BJ (cell line): ENCODE data around the gene MYOF. TPM values are rescaled to one million over a fixed set of nuclear protein-coding genes. Genes with fewer than 3 reads are reported as not detected.

Source experiments
- CTCF ChIA-PET: fragments of 350-600 bp; formaldehyde crosslinking; extraction: SDS; loops from one replicate; lab custom pipeline; 2021; ENCODE audit warnings: antibody characterized with exemption, inconsistent platforms; lab: Yijun Ruan, JAX
- POLR2A ChIA-PET: fragments of 300-600 bp; sonication (Branson Sonifier 250); formaldehyde crosslinking; extraction: SDS; loops from one replicate; lab custom pipeline; 2021; ENCODE audit warnings: antibody characterized with exemption; lab: Charles Lee
- DNase-seq: peaks from one replicate; pipeline ENCODE4 v3.0.0-alpha.2; 2011; ENCODE audit warnings: low read depth
- H3K27me3 ChIP-seq: 2 replicates; pipeline ENCODE4 v1.6.0; 2011; ENCODE audit warnings: low read length; ENCODE audit not compliant: control insufficient read depth, insufficient read depth
- H3K36me3 ChIP-seq: 2 replicates; pipeline ENCODE4 v1.5.1; 2011; ENCODE audit warnings: low read length; ENCODE audit not compliant: control insufficient read depth, insufficient read depth
- H3K4me3 ChIP-seq: 2 replicates; pipeline ENCODE4 v1.5.1; 2011; ENCODE audit warnings: low read depth, mild to moderate bottlenecking, control low read depth, low read length
- CTCF ChIP-seq: IDR thresholded peaks from 2 replicates; pipeline ENCODE4 v1.5.1; 2011; ENCODE audit warnings: low read depth, mild to moderate bottlenecking, control low read depth, inconsistent platforms, low read length, moderate library complexity; ENCODE audit not compliant: insufficient read depth
- polyA plus RNA-seq: library from polyadenylated mRNA; depleted of rRNA; stranded (reverse); fragments of >200 nt; gene quantifications from 2 replicates; pipeline ENCODE4 v1.2.3, GENCODE V29; 2011; rRNA removed
- small RNA-seq: library from RNA; depleted of rRNA; stranded (forward); fragments of <200 nt; gene quantifications from one replicate; pipeline ENCODE3, GENCODE V24; 2012; ENCODE audit warnings: low replicate concordance, low read depth; ENCODE audit not compliant: insufficient read length

The MYOF gene
- polyA plus RNA-seq, 1 experiment = 355 TPM

GRCh38 chr10:93266858-93267257 lies 215.3 kb downstream of the MYOF start:
- no peak for DNase-seq
- ChIA-PET CTCF (no interaction called here), POLR2A (no interaction called here)
- no peaks in the 10 kb centered on the region for H3K36me3 ChIP-seq
- no peak for TF ChIP-seq CTCF
- H3K27me3 ChIP-seq = peaks cover 2% of the 10 kb centered on the region; the same call in 1 of the 2 replicates
- H3K4me3 ChIP-seq = no peak overlapping the region

- no peaks in the 10 kb centered on the region for H3K36me3 ChIP-seq
- ChIA-PET POLR2A (no interaction called here), CTCF (interaction anchor here (0.7 to 0.8 kb wide), 2 partner anchors 18 to 19 kb away, joined by 3 read pairs; no protein-coding TSS in a partner anchor)
- no peak for DNase-seq
- H3K4me3 ChIP-seq = no peak overlapping the region
- H3K27me3 ChIP-seq = peaks cover 3% of the 10 kb centered on the region; the same call in 1 of the 2 replicates
- no peak for TF ChIP-seq CTCF
Measured at GRCh38 chr10:93261961-93262610, 220.0 kb downstream of the MYOF start.

- no peak for TF ChIP-seq CTCF
- CTCF ChIA-PET = interaction anchor here (0.7 kb wide), 1 partner anchor 145 kb away, joined by 3 read pairs; no protein-coding TSS in a partner anchor
- POLR2A ChIA-PET = no interaction called here
Measured at GRCh38 chr10:93261089-93261488, 221.0 kb downstream of the MYOF start.

GRCh38 chr10:93259126-93259525 lies 223.0 kb downstream of the MYOF start:
- H3K36me3 ChIP-seq = no peaks in the 10 kb centered on the region
- no peak overlapping the region for H3K4me3 ChIP-seq
- DNase-seq = no peak
- POLR2A ChIA-PET = no interaction called here
- no peak for TF ChIP-seq CTCF
- CTCF ChIA-PET = no interaction called here
- peaks cover 1% of the 10 kb centered on the region; the same call in 1 of the 2 replicates for H3K27me3 ChIP-seq

More at GRCh38 chr10:93261089-93261488, 221.0 kb downstream of the MYOF start:
- no peak for DNase-seq
- Histone ChIP-seq H3K27me3 (peaks cover 3% of the 10 kb centered on the region; the same call in 1 of the 2 replicates), H3K4me3 (no peak overlapping the region), H3K36me3 (no peaks in the 10 kb centered on the region)

Small RNA genes lying within 50 kb of the gene (small RNA-seq; reads per million reads assigned to genes)
- gene RNA5SP323 = not detected

Other genes with a start within 250 kb of the MYOF start
- 16.8 and 28.2 TPM in 2 replicates for gene CEP55, start 14.3 kb upstream of the MYOF start, polyA plus RNA-seq
- gene FFAR4, start 84.3 kb upstream of the MYOF start, polyA plus RNA-seq = not detected in 2 replicates
- 0.22 and 0.26 TPM in 2 replicates for gene RBP4, start 118.9 kb upstream of the MYOF start, polyA plus RNA-seq
- not detected in 2 replicates for gene PDE6C, start 130.2 kb upstream of the MYOF start, polyA plus RNA-seq
- 2.1 and 5.1 TPM in 2 replicates for gene FRA10AC1, start 220.3 kb upstream of the MYOF start, polyA plus RNA-seq